H9 (cell line): ENCODE results near the gene VPS35L. TPM values are rescaled to one million over a fixed set of nuclear protein-coding genes. Genes with fewer than 3 reads are reported as not detected.

Experiments used
- DNase-seq: peaks from one replicate; pipeline ENCODE4 v3.0.0-alpha.2; 2017
- H2AFZ ChIP-seq: one replicate; pipeline ENCODE4 v1.6.1; 2013; ENCODE audit warnings: mild to moderate bottlenecking, low read length, control low read depth, moderate library complexity
- H2AK5ac ChIP-seq: 2 replicates; pipeline ENCODE4 v1.6.1; 2013; ENCODE audit warnings: low read length, control low read depth, mixed read lengths; ENCODE audit not compliant: insufficient read length
- H2BK120ac ChIP-seq: one replicate; pipeline ENCODE4 v1.6.1; 2013; ENCODE audit warnings: low read depth, mild to moderate bottlenecking, low read length, control low read depth, inconsistent platforms; ENCODE audit not compliant: poor library complexity, severe bottlenecking
- H2BK12ac ChIP-seq: 2 replicates; pipeline ENCODE4 v1.6.1; 2013; ENCODE audit warnings: low read length, control low read depth, mixed read lengths, low read depth; ENCODE audit not compliant: insufficient read length
- H2BK15ac ChIP-seq: 2 replicates; pipeline ENCODE4 v1.6.1; 2013; ENCODE audit warnings: low read depth, low read length, control low read depth
- H2BK20ac ChIP-seq: one replicate; pipeline ENCODE4 v1.6.1; 2013; ENCODE audit warnings: low read depth, mild to moderate bottlenecking, low read length, control low read depth, inconsistent platforms; ENCODE audit not compliant: poor library complexity, severe bottlenecking
- H2BK5ac ChIP-seq: 2 replicates; pipeline ENCODE4 v1.6.1; 2013; ENCODE audit warnings: low read length, control low read depth, mixed read lengths; ENCODE audit not compliant: insufficient read length
- H3K14ac ChIP-seq: 2 replicates; pipeline ENCODE4 v1.6.1; 2013; ENCODE audit warnings: low read length, control low read depth; ENCODE audit not compliant: insufficient read depth
- H3K18ac ChIP-seq: 2 replicates; pipeline ENCODE4 v1.6.1; 2013; ENCODE audit warnings: low read depth, mild to moderate bottlenecking, mixed read lengths, low read length, control low read depth; ENCODE audit not compliant: insufficient read length
- H3K23ac ChIP-seq: 2 replicates; pipeline ENCODE4 v1.6.1; 2013; ENCODE audit warnings: low read length, control low read depth, mixed read lengths, low read depth; ENCODE audit not compliant: insufficient read length
- H3K23me2 ChIP-seq: 2 replicates; pipeline ENCODE4 v1.6.1; 2013; ENCODE audit warnings: low read depth, mild to moderate bottlenecking, mixed read lengths, low read length, control low read depth; ENCODE audit not compliant: insufficient read length, poor library complexity, severe bottlenecking
- H3K27ac ChIP-seq: 2 replicates; pipeline ENCODE4 v1.5.1; 2013; ENCODE audit warnings: low read length, control low read depth, mixed read lengths, low read depth; ENCODE audit not compliant: insufficient read length
- H3K27me3 ChIP-seq: 2 replicates; pipeline ENCODE4 v1.6.1; 2013; ENCODE audit warnings: low read length, control low read depth, inconsistent platforms; ENCODE audit not compliant: insufficient read depth
- H3K4ac ChIP-seq: 2 replicates; pipeline ENCODE4 v1.6.1; 2013; ENCODE audit warnings: low read depth, mild to moderate bottlenecking, control low read depth, inconsistent platforms, low read length, moderate library complexity
- H3K4me1 ChIP-seq: 2 replicates; pipeline ENCODE4 v1.6.1; 2013; ENCODE audit warnings: low read length, control low read depth, inconsistent platforms; ENCODE audit not compliant: insufficient read depth
- H3K4me2 ChIP-seq: 2 replicates; pipeline ENCODE4 v1.6.1; 2013; ENCODE audit warnings: low read length, control low read depth, mixed read lengths; ENCODE audit not compliant: insufficient read length, insufficient read depth
- H3K56ac ChIP-seq: 2 replicates; pipeline ENCODE4 v1.6.1; 2013; ENCODE audit warnings: low read depth, mild to moderate bottlenecking, mixed read lengths, low read length, control low read depth; ENCODE audit not compliant: insufficient read length
- H3K79me1 ChIP-seq: 2 replicates; pipeline ENCODE4 v1.6.1; 2013; ENCODE audit warnings: low read depth, mild to moderate bottlenecking, moderate library complexity, low read length, control low read depth, inconsistent platforms; ENCODE audit not compliant: insufficient read depth, poor library complexity, severe bottlenecking
- H3K79me2 ChIP-seq: 2 replicates; pipeline ENCODE4 v1.6.1; 2013; ENCODE audit warnings: low read length, control low read depth, inconsistent platforms; ENCODE audit not compliant: insufficient read depth
- H3K9ac ChIP-seq: 2 replicates; pipeline ENCODE4 v1.6.1; 2013; ENCODE audit warnings: low read length, control low read depth, mixed read lengths; ENCODE audit not compliant: insufficient read length; ENCODE audit errors: extremely low read depth
- H3K9me3 ChIP-seq: one replicate; pipeline ENCODE4 v1.6.1; 2013; ENCODE audit warnings: low read depth, low read length, inconsistent platforms; ENCODE audit not compliant: control insufficient read depth
- H3T11ph ChIP-seq: one replicate; pipeline ENCODE4 v1.6.1; 2013; ENCODE audit warnings: mild to moderate bottlenecking, low read length, control low read depth, inconsistent platforms
- H4K20me1 ChIP-seq: one replicate; pipeline ENCODE4 v1.6.1; 2013; ENCODE audit not compliant: control insufficient read depth, insufficient read length, insufficient read depth
- H4K5ac ChIP-seq: 2 replicates; pipeline ENCODE4 v1.6.1; 2013; ENCODE audit warnings: low read depth, mild to moderate bottlenecking, mixed read lengths, low read length, control low read depth; ENCODE audit not compliant: insufficient read length
- H4K8ac ChIP-seq: replicated peaks from 2 replicates; pipeline ENCODE4 v1.6.1; 2013; ENCODE audit warnings: low read length, control low read depth, mixed read lengths, low read depth; ENCODE audit not compliant: insufficient read length
- H4K91ac ChIP-seq: 2 replicates; pipeline ENCODE4 v1.6.1; 2013; ENCODE audit warnings: low read depth, mild to moderate bottlenecking, moderate library complexity, mixed read lengths, low read length, control low read depth; ENCODE audit not compliant: insufficient read length
- H3K27ac Mint-ChIP-seq, 3 experiments: 2 replicates in 2 of 3; 3 replicates in 1 of 3; pipeline ENCODE4 v1.8.0; 2020 to 2021; ENCODE audit warnings: mixed read lengths in 3 of 3, mild to moderate bottlenecking in 1 of 3, moderate library complexity in 1 of 3
- H3K27me3 Mint-ChIP-seq: 2 replicates; pipeline ENCODE4 v1.8.0; 2021; ENCODE audit warnings: low read depth, mild to moderate bottlenecking, moderate library complexity, mixed read lengths
- H3K36me3 Mint-ChIP-seq, 3 experiments: 2 replicates in 2 of 3; 3 replicates in 1 of 3; pipeline ENCODE4 v1.8.0; 2020 to 2021; ENCODE audit warnings: low read depth in 3 of 3, mixed read lengths in 3 of 3; ENCODE audit not compliant: insufficient read depth in 1 of 3
- H3K4me1 Mint-ChIP-seq, 2 experiments: 2 replicates each; pipeline ENCODE4 v1.8.0; 2020; ENCODE audit warnings: mixed read lengths in 2 of 2
- H3K4me3 Mint-ChIP-seq, 2 experiments: 2 replicates in 1 of 2; 3 replicates in 1 of 2; pipeline ENCODE4 v1.8.0; 2020 to 2021; ENCODE audit warnings: mild to moderate bottlenecking in 2 of 2, mixed read lengths in 2 of 2, moderate library complexity in 1 of 2
- H3K9me3 Mint-ChIP-seq, 2 experiments: 2 replicates in 1 of 2; 3 replicates in 1 of 2; pipeline ENCODE4 v1.8.0; 2020; ENCODE audit warnings: mild to moderate bottlenecking in 2 of 2, mixed read lengths in 2 of 2, moderate library complexity in 1 of 2
- CTCF ChIP-seq: fragments of 200-600 bp; sonication (generic); conservative IDR thresholded peaks from 3 replicates; pipeline ENCODE4 v1.8.0; 2021; ENCODE audit warnings: antibody characterized with exemption, mild to moderate bottlenecking
- WGBS: extraction: QIAGEN DNeasy Blood & Tissue Kit; methylation state at CpG from one replicate; pipeline ENCODE4 v1.1.7; 2013; ENCODE audit warnings: missing lambda C conversion rate, low lambda C conversion rate, mixed read lengths; ENCODE audit not compliant: insufficient read length; ENCODE audit errors: extremely low coverage; 5-methylcytosine and 5-hydroxymethylcytosine counted together
- total RNA-seq: library from RNA; stranded (reverse); gene quantifications from 2 replicates; pipeline ENCODE4 v1.2.1, GENCODE V29; 2021

The VPS35L gene
- total RNA-seq, 1 experiment from 2014 or later: 58.4 TPM

GRCh38 chr16:19659554-19659953 is 104.1 kb downstream of the VPS35L start:
- TF ChIP-seq CTCF: no peak
- Histone ChIP-seq H2BK12ac (no peak overlapping the region), H2BK20ac (no peak overlapping the region), H3K4me1 (no peaks in the 10 kb centered on the region), H2BK120ac (no peak overlapping the region), H3K27me3 (no peaks in the 10 kb centered on the region), H3K9ac (no peak overlapping the region), H3K9me3 (no peaks in the 10 kb centered on the region), H4K91ac (no peak overlapping the region), H2BK5ac (no peak overlapping the region), H3K18ac (no peak overlapping the region), H2AFZ (no peak overlapping the region), H3K23me2 (no peaks in the 10 kb centered on the region), H3K4ac (no peak overlapping the region), H4K5ac (no peak overlapping the region), H3K79me1 (no peaks in the 10 kb centered on the region), H3K14ac (no peak overlapping the region), H2BK15ac (no peak overlapping the region), H3K27ac (no peak overlapping the region), H2AK5ac (no peak overlapping the region), H4K20me1 (no peaks in the 10 kb centered on the region), H4K8ac (no peak overlapping the region), H3K23ac (no peak overlapping the region), H3K56ac (no peak overlapping the region), H3T11ph (no peak overlapping the region), H3K4me2 (no peak overlapping the region), H3K79me2 (no peaks in the 10 kb centered on the region)
- DNase-seq: no peak
- Mint-ChIP-seq H3K27ac (no peak overlapping the region), H3K9me3 (peaks cover 10 to 13% of the 10 kb centered on the region in 2 experiments; a peak in 4 of 5 replicates), H3K4me3 (no peak overlapping the region), H3K27me3 (no peaks in the 10 kb centered on the region), H3K4me1 (peaks cover 5 to 15% of the 10 kb centered on the region in 2 experiments), H3K36me3 (peaks cover 13 to 41% (median 37%) of the 10 kb centered on the region in 3 experiments)
- WGBS: no CpG with 5 or more reads among the region's 1 CpG
